Stimulated activated naive CD8-positive, alpha-beta T cell treated with anti-CD3 and anti-CD28 coated beads, Interleukin-15, amount 100 ng/mL, for 72 hours (primary cell): ENCODE data around the gene ELK1.
"Not testable (repeated sequence)": the region's sequence is repeated elsewhere in the genome, so short reads cannot be mapped to it uniquely, and the experiment has no call there.

Source experiments
- ATAC-seq: fragments of 150-1000 bp; cut with Tn5 transposase; 2 replicates; pipeline ENCODE4 v1.10.0; 2021; ENCODE audit warnings: mild to moderate bottlenecking, moderate library complexity
- DNase-seq, 2 donors: peaks; one replicate each; pipeline ENCODE4 v3.0.0; 2021 to 2022
- H3K27ac Mint-ChIP-seq, 2 donors: one replicate each; pipeline ENCODE4 v1.8.0; 2022; ENCODE audit warnings: mild to moderate bottlenecking in 2 of 2, mixed read lengths in 2 of 2, moderate library complexity in 2 of 2
- H3K27me3 Mint-ChIP-seq: one replicate; pipeline ENCODE4 v1.8.0; 2022; ENCODE audit warnings: mixed read lengths
- H3K4me1 Mint-ChIP-seq: one replicate; pipeline ENCODE4 v1.8.0; 2022; ENCODE audit warnings: mild to moderate bottlenecking, mixed read lengths
- H3K4me3 Mint-ChIP-seq, 2 donors: one replicate each; pipeline ENCODE4 v1.8.0; 2022; ENCODE audit warnings: mild to moderate bottlenecking in 2 of 2, mixed read lengths in 2 of 2, moderate library complexity in 1 of 2
- H3K9me3 Mint-ChIP-seq, 2 donors: one replicate each; pipeline ENCODE4 v1.8.0; 2022; ENCODE audit warnings: mixed read lengths in 2 of 2

Gene ELK1

GRCh38 chrX:47650164-47651042 is at the start of gene ELK1:
Gene ELK1 (minus strand): TSS chrX:47650563. CDS start chrX:47641441, 9,122 bp downstream.
- Mint-ChIP-seq H3K9me3 (no peaks in the 10 kb centered on the region), H3K27me3 (no peaks in the 10 kb centered on the region), H3K4me1 (peaks cover 62% of the 10 kb centered on the region), H3K4me3 (peak within 1 kb of the TSS; percentile 91 to 96), H3K27ac (peak within 1 kb of the TSS; percentile 93 to 98)
- ATAC-seq (peak; percentile 95), DNase-seq (peak; percentile 85 to 94)

DNA sequence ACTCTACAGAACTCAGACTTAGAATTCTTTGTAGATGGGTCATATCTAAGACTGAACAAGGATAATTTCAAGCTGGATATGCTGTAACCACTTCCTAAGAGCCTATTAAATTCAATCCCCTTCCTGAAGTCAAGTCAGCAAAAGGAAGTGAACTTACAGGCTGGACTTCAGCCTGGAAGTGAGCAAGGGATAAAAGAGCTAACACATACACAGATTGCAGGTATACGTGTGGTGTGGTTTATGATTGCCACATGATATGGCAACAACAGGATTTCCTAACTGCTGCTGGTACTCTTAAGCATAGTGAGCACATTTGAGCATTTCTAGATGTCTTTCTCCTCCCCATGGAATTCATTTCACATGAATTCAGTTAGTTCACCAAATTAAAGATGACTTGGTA is 46.8 kb upstream of the ELK1 start:
- ATAC-seq (no peak), DNase-seq (no peak)
- H3K27me3 Mint-ChIP-seq: no peaks in the 10 kb centered on the region
- no peaks in the 10 kb centered on the region for H3K9me3 Mint-ChIP-seq
- peak overlapping the region in 1 of 2 donors; percentile 52 for H3K27ac Mint-ChIP-seq
- H3K4me1 Mint-ChIP-seq: no peaks in the 10 kb centered on the region
- no peak overlapping the region for H3K4me3 Mint-ChIP-seq

GRCh38 chrX:47690175-47690574 is 39.8 kb upstream of the ELK1 start:
- DNase-seq: no peak
- H3K27me3 Mint-ChIP-seq: no peaks in the 10 kb centered on the region
- H3K4me3 Mint-ChIP-seq: no peak overlapping the region
- no peak for ATAC-seq
- H3K27ac Mint-ChIP-seq: no peak overlapping the region
- H3K4me1 Mint-ChIP-seq: no peaks in the 10 kb centered on the region
- H3K9me3 Mint-ChIP-seq: no peaks in the 10 kb centered on the region

DNA sequence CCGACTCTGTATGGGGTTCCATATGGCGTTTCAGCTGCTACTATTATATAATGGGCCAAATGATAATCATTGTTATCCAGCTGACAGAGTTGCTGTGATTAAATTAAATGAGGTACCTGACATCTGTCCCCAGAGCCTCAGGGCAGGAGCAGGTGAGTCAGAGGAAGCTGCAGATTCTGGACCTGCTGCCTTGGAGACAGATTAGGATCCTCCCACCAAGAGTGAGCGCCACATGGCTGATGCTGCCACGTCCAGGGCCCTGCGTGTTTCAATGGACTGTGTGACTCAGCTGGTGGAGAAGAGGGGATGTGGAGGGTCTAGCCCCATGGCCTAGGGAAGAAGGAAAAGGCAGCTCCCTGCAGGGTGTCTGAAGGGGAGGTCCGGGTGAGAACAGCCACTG is 36.9 kb upstream of the ELK1 start:
- Mint-ChIP-seq H3K27ac (no peak overlapping the region), H3K4me3 (no peak overlapping the region), H3K4me1 (no peaks in the 10 kb centered on the region), H3K9me3 (no peaks in the 10 kb centered on the region), H3K27me3 (no peaks in the 10 kb centered on the region)
- ATAC-seq: no peak
- DNase-seq: no peak

- Mint-ChIP-seq H3K27me3 (no peaks in the 10 kb centered on the region), H3K27ac (no peak overlapping the region)
- no peak for DNase-seq
Measured at GRCh38 chrX:47683829-47684205, 33.5 kb upstream of the ELK1 start.

GRCh38 chrX:47683184-47683828 is 32.9 kb upstream of the ELK1 start:
- Mint-ChIP-seq H3K27ac (no peak overlapping the region), H3K27me3 (no peaks in the 10 kb centered on the region), H3K4me3 (no peak overlapping the region), H3K4me1 (no peaks in the 10 kb centered on the region), H3K9me3 (no peaks in the 10 kb centered on the region)
- ATAC-seq: no peak
- no peak for DNase-seq

More at GRCh38 chrX:47683829-47684205, 33.5 kb upstream of the ELK1 start:
- Mint-ChIP-seq H3K9me3 (no peaks in the 10 kb centered on the region), H3K4me1 (no peaks in the 10 kb centered on the region), H3K4me3 (no peak overlapping the region)
- no peak for ATAC-seq

DNA sequence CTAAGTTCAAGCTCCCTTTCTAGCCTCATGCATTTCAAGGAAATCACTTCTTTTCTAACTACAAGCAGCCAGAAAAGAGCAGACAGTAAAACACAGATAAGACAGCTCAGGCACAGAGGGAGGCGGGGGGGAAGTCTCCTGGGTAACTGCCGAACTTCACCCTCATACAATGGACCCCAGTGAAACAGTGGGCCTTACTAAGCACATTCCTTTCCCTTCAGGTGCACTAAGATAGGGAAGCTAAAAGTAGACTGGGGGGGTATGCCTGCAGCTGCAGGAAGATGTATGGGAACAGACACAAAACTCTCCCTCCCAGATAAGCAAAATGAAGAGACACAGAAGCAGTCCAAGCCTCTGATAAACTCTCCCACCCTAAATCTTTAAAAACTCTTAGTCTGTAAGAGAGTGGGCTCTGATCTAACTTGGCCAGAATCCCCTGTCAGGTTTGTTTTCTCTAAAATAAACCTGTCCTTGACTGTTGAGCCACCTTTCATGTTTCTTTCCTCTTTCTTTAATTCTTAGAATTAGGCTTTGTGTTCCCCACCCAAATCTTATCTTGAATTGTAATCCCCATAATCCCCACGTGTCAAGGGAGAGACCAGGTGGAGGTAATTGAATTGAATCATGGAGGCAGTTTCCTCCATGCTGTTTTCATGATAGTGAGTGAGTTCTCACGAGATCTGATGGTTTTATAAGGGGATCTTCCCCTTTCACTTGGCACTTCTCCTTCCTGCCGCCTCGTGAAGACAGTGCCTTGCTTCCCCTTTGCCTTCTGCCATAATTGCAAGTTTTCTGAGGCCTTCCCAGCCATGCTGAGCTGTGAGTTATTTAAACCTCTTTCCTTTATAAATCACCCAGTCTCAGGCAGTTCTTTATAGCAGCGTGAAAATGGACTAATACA is 25.8 kb upstream of the ELK1 start:
- not testable (repeated sequence) for H3K4me3 Mint-ChIP-seq, H3K9me3 Mint-ChIP-seq, H3K27me3 Mint-ChIP-seq, H3K4me1 Mint-ChIP-seq, DNase-seq, ATAC-seq, H3K27ac Mint-ChIP-seq

- H3K27ac Mint-ChIP-seq: no peak overlapping the region
- ATAC-seq (no peak), DNase-seq (no peak)
- H3K27me3 Mint-ChIP-seq: no peaks in the 10 kb centered on the region
- H3K4me3 Mint-ChIP-seq: no peak overlapping the region
- H3K4me1 Mint-ChIP-seq: no peaks in the 10 kb centered on the region
- H3K9me3 Mint-ChIP-seq: no peaks in the 10 kb centered on the region
Measured at GRCh38 chrX:47674776-47675175, 24.4 kb upstream of the ELK1 start.

GRCh38 chrX:47665797-47666196 is 15.4 kb upstream of the ELK1 start:
- not testable (repeated sequence) for H3K4me1 Mint-ChIP-seq, H3K27me3 Mint-ChIP-seq, DNase-seq, H3K27ac Mint-ChIP-seq, ATAC-seq, H3K4me3 Mint-ChIP-seq, H3K9me3 Mint-ChIP-seq

DNA sequence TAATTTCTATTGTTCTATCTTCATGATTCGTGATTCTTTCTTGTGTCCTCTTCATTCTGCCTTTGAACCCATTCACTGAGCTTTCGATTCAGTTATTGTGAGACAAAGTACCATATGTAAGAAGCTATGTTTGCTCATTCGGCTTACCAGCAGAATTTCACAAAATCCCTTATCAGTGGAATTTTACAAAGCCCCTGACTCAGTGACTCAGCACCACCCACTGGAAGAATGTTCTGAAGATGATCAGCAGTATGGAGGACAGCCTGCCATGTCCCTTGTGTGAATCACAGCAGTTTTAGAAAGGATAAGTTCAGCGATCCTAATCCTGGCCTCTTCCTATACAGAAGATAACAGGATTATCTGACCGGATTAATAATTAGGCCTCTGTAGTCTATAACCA is 14.4 kb upstream of the ELK1 start:
- ATAC-seq: no peak
- peaks cover 14% of the 10 kb centered on the region for H3K4me1 Mint-ChIP-seq
- H3K4me3 Mint-ChIP-seq: no peak overlapping the region
- no peaks in the 10 kb centered on the region for H3K27me3 Mint-ChIP-seq
- DNase-seq: no peak
- no peak overlapping the region for H3K27ac Mint-ChIP-seq
- no peaks in the 10 kb centered on the region for H3K9me3 Mint-ChIP-seq

GRCh38 chrX:47662144-47662657 is 11.8 kb upstream of the ELK1 start:
- ATAC-seq (no peak), DNase-seq (peak in 1 of 2 donors; percentile 39)
- H3K4me1 Mint-ChIP-seq: peaks cover 20% of the 10 kb centered on the region
- peak overlapping the region in 1 of 2 donors; percentile 57 for H3K27ac Mint-ChIP-seq
- H3K27me3 Mint-ChIP-seq: no peaks in the 10 kb centered on the region
- H3K4me3 Mint-ChIP-seq: peak overlapping the region in 1 of 2 donors; percentile 29
- peaks cover 0 to 5% of the 10 kb centered on the region in 2 donors for H3K9me3 Mint-ChIP-seq

DNA sequence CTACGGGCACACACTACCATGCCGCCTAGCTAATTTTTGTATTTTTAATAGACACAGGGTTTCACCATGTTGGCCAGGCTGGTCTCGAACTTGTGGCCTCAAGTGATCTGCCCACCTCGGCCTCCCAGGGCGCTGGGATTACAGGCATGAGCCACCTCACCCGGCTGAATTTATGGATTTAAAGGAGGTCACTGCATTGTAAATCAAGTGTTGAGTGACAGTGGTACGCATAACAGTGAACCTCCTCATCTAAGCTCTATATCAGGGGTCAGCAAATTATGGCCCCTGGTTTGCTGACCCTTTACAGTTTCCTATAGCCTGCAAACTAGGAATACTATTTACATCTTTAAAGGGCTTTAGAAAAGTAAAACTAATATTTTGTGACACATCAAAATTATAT is 11.2 kb upstream of the ELK1 start:
- Mint-ChIP-seq H3K9me3 (peaks cover 0 to 5% of the 10 kb centered on the region in 2 donors), H3K27ac (no peak overlapping the region), H3K4me3 (no peak overlapping the region), H3K27me3 (no peaks in the 10 kb centered on the region), H3K4me1 (peaks cover 26% of the 10 kb centered on the region)
- no peak for ATAC-seq
- no peak for DNase-seq

- Mint-ChIP-seq H3K9me3 (peaks cover 0 to 5% of the 10 kb centered on the region in 2 donors), H3K4me3 (peak overlapping the region; percentile 83 to 93), H3K27ac (peak overlapping the region; percentile 97 to 99), H3K27me3 (no peaks in the 10 kb centered on the region), H3K4me1 (peaks cover 38% of the 10 kb centered on the region)
- DNase-seq (no peak), ATAC-seq (no peak)
Measured at GRCh38 chrX:47659421-47659726, 9.0 kb upstream of the ELK1 start.

- no peaks in the 10 kb centered on the region for H3K27me3 Mint-ChIP-seq
- H3K27ac Mint-ChIP-seq: peak within 1 kb of the TSS; percentile 97 to 99
- peaks cover 0 to 5% of the 10 kb centered on the region in 2 donors for H3K9me3 Mint-ChIP-seq
- ATAC-seq: peak; percentile 90
- peaks cover 38% of the 10 kb centered on the region for H3K4me1 Mint-ChIP-seq
- peak; percentile 91 to 95 for DNase-seq
- peak within 1 kb of the TSS; percentile 83 to 93 for H3K4me3 Mint-ChIP-seq
Measured at GRCh38 chrX:47658684-47659420, 8.5 kb upstream of the ELK1 start, which contains the start of gene UXT. Gene UXT (minus strand): TSS chrX:47659180. CDS start chrX:47658927, 253 bp downstream.

DNA sequence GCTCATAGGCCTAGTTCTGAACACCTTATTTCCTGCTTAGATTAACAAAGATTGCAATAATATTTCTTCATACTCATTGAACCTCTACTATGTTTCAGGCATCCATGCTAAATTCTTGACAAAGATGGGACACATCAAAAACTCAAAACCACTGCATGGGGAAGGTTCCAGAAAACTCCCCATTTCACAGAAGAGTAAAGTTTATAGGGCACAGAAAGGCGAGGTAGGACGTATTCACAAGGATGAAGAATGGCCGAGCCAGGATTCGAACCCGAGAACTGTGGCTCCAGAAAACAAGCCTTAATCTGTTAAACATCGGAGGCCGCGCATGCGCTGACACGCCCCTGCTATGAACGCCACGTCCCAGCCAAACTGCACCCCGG is 7.9 kb upstream of the ELK1 start:
- DNase-seq (no peak), ATAC-seq (no peak)
- Mint-ChIP-seq H3K27ac (peak overlapping the region; percentile 97 to 99), H3K27me3 (no peaks in the 10 kb centered on the region), H3K4me1 (peaks cover 38% of the 10 kb centered on the region), H3K9me3 (peaks cover 0 to 5% of the 10 kb centered on the region in 2 donors), H3K4me3 (peak overlapping the region; percentile 83 to 93)
